HEK293 (cell line): ENCODE data around the gene TMEM145.
A peak's percentile ranks its signal among the peaks of the same experiment; 100 is the strongest.

Experiments used
- CTCF ChIA-PET: fragments of 350-600 bp; formaldehyde crosslinking; extraction: SDS; loops from one replicate; lab custom pipeline; 2021; ENCODE audit warnings: antibody characterized with exemption; lab: Yijun Ruan, JAX
- POLR2A ChIA-PET: fragments of 300-600 bp; formaldehyde crosslinking; extraction: SDS; loops from one replicate; lab custom pipeline; 2020; ENCODE audit warnings: antibody characterized with exemption, inconsistent platforms; lab: Yijun Ruan, JAX
- H3K27ac ChIP-seq: fragments of 200-500 bp; sonication (Bioruptor generic); 2 replicates; pipeline ENCODE4 v1.5.1; 2014; ENCODE audit warnings: low read depth, low read length, control low read depth, inconsistent platforms; ENCODE audit errors: extremely low read depth
- H3K36me3 ChIP-seq, 2 experiments: fragments of 200-500 bp in 1 of 2; sonication (Bioruptor generic) in 1 of 2; 1 replicate in 1 of 2; 2 replicates in 1 of 2; pipeline ENCODE4 v1.5.1; 2014 to 2017; ENCODE audit warnings: inconsistent platforms in 2 of 2, low read length in 2 of 2; ENCODE audit not compliant: control insufficient read depth in 2 of 2, insufficient read depth in 1 of 2
- H3K4me1 ChIP-seq: fragments of 200-500 bp; sonication (Bioruptor generic); 2 replicates; pipeline ENCODE4 v1.5.1; 2014; ENCODE audit warnings: mild to moderate bottlenecking, low read length, inconsistent platforms; ENCODE audit not compliant: control insufficient read depth, insufficient read depth
- H3K4me3 ChIP-seq: 2 replicates; pipeline ENCODE4 v1.5.1; 2011; ENCODE audit warnings: low read depth, mild to moderate bottlenecking, control low read depth, low read length, moderate library complexity
- H3K9me3 ChIP-seq: fragments of 200-500 bp; sonication (Bioruptor generic); 2 replicates; pipeline ENCODE4 v1.5.1; 2014; ENCODE audit warnings: low read depth, low read length, inconsistent platforms; ENCODE audit not compliant: control insufficient read depth, insufficient read depth
- FEZF1 ChIP-seq: fragments of 450-650 bp; formaldehyde crosslinking; IDR thresholded peaks from 2 replicates; pipeline ENCODE4 v1.5.1; 2016; ENCODE audit warnings: missing biosample characterization, missing genetic modification characterization
- PRDM1 ChIP-seq: fragments of 450-650 bp; formaldehyde crosslinking; IDR thresholded peaks from 2 replicates; pipeline ENCODE4; 2016; ENCODE audit warnings: missing biosample characterization, missing genetic modification characterization
- SCRT1 ChIP-seq: fragments of 450-650 bp; formaldehyde crosslinking; IDR thresholded peaks from 2 replicates; pipeline ENCODE4 v1.5.1; 2016; ENCODE audit warnings: missing biosample characterization, missing genetic modification characterization, borderline replicate concordance
- ZBTB20 ChIP-seq: fragments of 450-650 bp; formaldehyde crosslinking; IDR thresholded peaks from 2 replicates; pipeline ENCODE4 v1.5.1; 2016; ENCODE audit warnings: missing biosample characterization, missing genetic modification characterization
- ZBTB48 ChIP-seq: fragments of 450-650 bp; formaldehyde crosslinking; IDR thresholded peaks from 2 replicates; pipeline ENCODE4 v1.5.1; 2016; ENCODE audit warnings: missing biosample characterization, missing genetic modification characterization
- ZNF10 ChIP-seq: fragments of 450-650 bp; formaldehyde crosslinking; IDR thresholded peaks from 2 replicates; pipeline ENCODE4 v1.5.1; 2017; ENCODE audit warnings: missing biosample characterization, missing genetic modification characterization
- ZNF112 ChIP-seq: fragments of 450-650 bp; formaldehyde crosslinking; IDR thresholded peaks from 2 replicates; pipeline ENCODE4 v1.5.0; 2017; ENCODE audit warnings: missing biosample characterization, missing genetic modification characterization
- ZNF114 ChIP-seq: fragments of 450-650 bp; formaldehyde crosslinking; IDR thresholded peaks from 2 replicates; pipeline ENCODE4 v1.5.0; 2017; ENCODE audit warnings: missing biosample characterization, missing genetic modification characterization
- ZNF133 ChIP-seq: fragments of 450-650 bp; formaldehyde crosslinking; IDR thresholded peaks from 2 replicates; pipeline ENCODE4 v1.5.1; 2016; ENCODE audit warnings: missing biosample characterization, missing genetic modification characterization
- ZNF324 ChIP-seq: fragments of 450-650 bp; formaldehyde crosslinking; IDR thresholded peaks from 2 replicates; pipeline ENCODE4 v1.5.1; 2016; ENCODE audit warnings: missing biosample characterization, missing genetic modification characterization
- ZNF37A ChIP-seq: fragments of 450-650 bp; IDR thresholded peaks from 2 replicates; pipeline ENCODE4 v1.5.1; 2018; ENCODE audit warnings: missing biosample characterization, missing genetic modification characterization
- ZNF423 ChIP-seq: fragments of 450-650 bp; formaldehyde crosslinking; IDR thresholded peaks from 2 replicates; pipeline ENCODE4 v1.5.1; 2016; ENCODE audit warnings: missing biosample characterization, missing genetic modification characterization
- ZNF558 ChIP-seq: fragments of 450-650 bp; formaldehyde crosslinking; IDR thresholded peaks from 2 replicates; pipeline ENCODE4 v1.5.1; 2016; ENCODE audit warnings: missing biosample characterization, missing genetic modification characterization
- ZNF654 ChIP-seq: fragments of 450-650 bp; formaldehyde crosslinking; IDR thresholded peaks from 2 replicates; pipeline ENCODE4 v1.5.1; 2016; ENCODE audit warnings: low read depth, missing biosample characterization, missing genetic modification characterization
- ZNF660 ChIP-seq: fragments of 450-650 bp; IDR thresholded peaks from 2 replicates; pipeline ENCODE4 v1.5.1; 2018; ENCODE audit warnings: missing biosample characterization, mild to moderate bottlenecking, missing genetic modification characterization
- ZNF664 ChIP-seq: fragments of 450-650 bp; formaldehyde crosslinking; IDR thresholded peaks from 2 replicates; pipeline ENCODE4 v1.5.1; 2016; ENCODE audit warnings: missing biosample characterization, missing genetic modification characterization
- ZNF76 ChIP-seq: fragments of 450-650 bp; formaldehyde crosslinking; IDR thresholded peaks from 2 replicates; pipeline ENCODE4; 2016; ENCODE audit warnings: low read depth, missing biosample characterization, missing genetic modification characterization, borderline replicate concordance
- ZNF830 ChIP-seq: fragments of 450-650 bp; IDR thresholded peaks from 2 replicates; pipeline ENCODE4 v1.5.0; 2018; ENCODE audit warnings: missing biosample characterization, missing genetic modification characterization, low read depth, mild to moderate bottlenecking, moderate library complexity
- ZNF843 ChIP-seq: fragments of 450-650 bp; formaldehyde crosslinking; IDR thresholded peaks from 2 replicates; pipeline ENCODE4 v1.5.1; 2016; ENCODE audit warnings: missing biosample characterization, missing genetic modification characterization
- TF ChIP-seq, protein P1 (sequence below): fragments of 450-650 bp; formaldehyde crosslinking; IDR thresholded peaks from 2 replicates; pipeline ENCODE4 v1.5.1; 2016; ENCODE audit warnings: missing biosample characterization, missing genetic modification characterization
- TF ChIP-seq, protein P2 (sequence below): fragments of 450-650 bp; formaldehyde crosslinking; IDR thresholded peaks from 2 replicates; pipeline ENCODE4 v1.5.1; 2016; ENCODE audit warnings: missing biosample characterization, missing genetic modification characterization, borderline replicate concordance
- TF ChIP-seq, protein P3 (sequence below): fragments of 450-650 bp; IDR thresholded peaks from 2 replicates; pipeline ENCODE4 v1.5.1; 2018; ENCODE audit warnings: missing biosample characterization, mild to moderate bottlenecking, missing genetic modification characterization
- TF ChIP-seq, protein P4 (sequence below): fragments of 450-650 bp; formaldehyde crosslinking; IDR thresholded peaks from 2 replicates; pipeline ENCODE4 v1.5.1; 2016; ENCODE audit warnings: missing biosample characterization, missing genetic modification characterization
- TF ChIP-seq, protein P5 (sequence below): fragments of 450-650 bp; formaldehyde crosslinking; IDR thresholded peaks from 2 replicates; pipeline ENCODE4 v1.5.1; 2016; ENCODE audit warnings: missing biosample characterization, missing genetic modification characterization
- TF ChIP-seq, protein P6 (sequence below): IDR thresholded peaks from 2 replicates; pipeline ENCODE4 v1.6.1; 2011; ENCODE audit warnings: mild to moderate bottlenecking, low read depth, low read length, borderline replicate concordance

The TMEM145 gene

DNA sequence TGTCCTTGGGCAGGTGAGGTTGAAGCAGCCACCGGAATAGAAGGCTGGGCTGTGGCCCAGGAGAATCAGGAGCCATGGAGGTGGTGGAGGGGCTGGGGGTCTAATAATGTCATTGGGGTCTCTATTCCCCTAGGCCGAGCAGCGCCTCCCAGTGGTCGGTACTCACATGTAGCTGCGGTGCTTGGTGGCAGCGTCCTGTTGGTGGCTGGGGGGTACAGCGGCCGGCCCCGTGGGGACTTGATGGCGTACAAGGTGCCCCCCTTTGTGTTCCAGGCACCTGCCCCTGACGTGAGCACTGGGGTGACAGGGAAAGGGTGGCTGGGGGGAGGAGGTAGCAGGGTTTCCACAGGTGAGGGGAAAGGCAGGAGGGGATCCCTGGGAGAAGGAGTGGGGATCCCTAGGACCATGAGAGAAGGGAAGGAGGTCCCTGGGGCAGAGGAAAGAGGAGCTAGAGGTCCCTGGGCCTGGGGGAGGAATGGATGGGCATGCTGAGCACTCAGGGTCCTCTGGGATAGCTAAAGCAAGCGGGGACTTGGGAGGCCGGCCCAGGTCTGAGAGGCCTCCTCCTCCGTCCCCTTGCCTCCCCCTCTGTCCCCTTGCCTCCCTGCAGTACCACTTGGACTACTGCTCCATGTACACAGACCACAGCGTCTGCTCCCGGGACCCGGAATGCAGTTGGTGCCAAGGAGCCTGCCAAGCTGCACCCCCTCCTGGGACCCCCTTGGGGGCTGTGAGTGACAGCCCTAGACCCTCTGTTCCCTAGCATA lies 30.4 kb downstream of the TMEM145 start (continued):
- TF ChIP-seq SCRT1 (tag by site-specific recombination) (no peak), ZNF112 (tag by site-specific recombination) (no peak), ZBTB48 (tag by site-specific recombination) (peak; percentile 56; the same call in 1 of the 2 replicates), ZNF654 (tag by site-specific recombination) (no peak), ZNF324 (no peak), FEZF1 (tag by site-specific recombination) (no peak), ZNF10 (tag by site-specific recombination) (no peak), ZNF830 (tag by site-specific recombination) (no peak)
- TF ChIP-seq, protein P1, sequence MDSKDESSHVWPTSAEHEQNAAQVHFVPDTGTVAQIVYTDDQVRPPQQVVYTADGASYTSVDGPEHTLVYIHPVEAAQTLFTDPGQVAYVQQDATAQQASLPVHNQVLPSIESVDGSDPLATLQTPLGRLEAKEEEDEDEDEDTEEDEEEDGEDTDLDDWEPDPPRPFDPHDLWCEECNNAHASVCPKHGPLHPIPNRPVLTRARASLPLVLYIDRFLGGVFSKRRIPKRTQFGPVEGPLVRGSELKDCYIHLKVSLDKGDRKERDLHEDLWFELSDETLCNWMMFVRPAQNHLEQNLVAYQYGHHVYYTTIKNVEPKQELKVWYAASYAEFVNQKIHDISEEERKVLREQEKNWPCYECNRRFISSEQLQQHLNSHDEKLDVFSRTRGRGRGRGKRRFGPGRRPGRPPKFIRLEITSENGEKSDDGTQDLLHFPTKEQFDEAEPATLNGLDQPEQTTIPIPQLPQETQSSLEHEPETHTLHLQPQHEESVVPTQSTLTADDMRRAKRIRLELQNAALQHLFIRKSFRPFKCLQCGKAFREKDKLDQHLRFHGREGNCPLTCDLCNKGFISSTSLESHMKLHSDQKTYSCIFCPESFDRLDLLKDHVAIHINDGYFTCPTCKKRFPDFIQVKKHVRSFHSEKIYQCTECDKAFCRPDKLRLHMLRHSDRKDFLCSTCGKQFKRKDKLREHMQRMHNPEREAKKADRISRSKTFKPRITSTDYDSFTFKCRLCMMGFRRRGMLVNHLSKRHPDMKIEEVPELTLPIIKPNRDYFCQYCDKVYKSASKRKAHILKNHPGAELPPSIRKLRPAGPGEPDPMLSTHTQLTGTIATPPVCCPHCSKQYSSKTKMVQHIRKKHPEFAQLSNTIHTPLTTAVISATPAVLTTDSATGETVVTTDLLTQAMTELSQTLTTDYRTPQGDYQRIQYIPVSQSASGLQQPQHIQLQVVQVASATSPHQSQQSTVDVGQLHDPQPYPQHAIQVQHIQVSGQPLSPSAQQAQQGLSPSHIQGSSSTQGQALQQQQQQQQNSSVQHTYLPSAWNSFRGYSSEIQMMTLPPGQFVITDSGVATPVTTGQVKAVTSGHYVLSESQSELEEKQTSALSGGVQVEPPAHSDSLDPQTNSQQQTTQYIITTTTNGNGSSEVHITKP (tag by site-specific recombination), result no peak
- TF ChIP-seq, protein P2, sequence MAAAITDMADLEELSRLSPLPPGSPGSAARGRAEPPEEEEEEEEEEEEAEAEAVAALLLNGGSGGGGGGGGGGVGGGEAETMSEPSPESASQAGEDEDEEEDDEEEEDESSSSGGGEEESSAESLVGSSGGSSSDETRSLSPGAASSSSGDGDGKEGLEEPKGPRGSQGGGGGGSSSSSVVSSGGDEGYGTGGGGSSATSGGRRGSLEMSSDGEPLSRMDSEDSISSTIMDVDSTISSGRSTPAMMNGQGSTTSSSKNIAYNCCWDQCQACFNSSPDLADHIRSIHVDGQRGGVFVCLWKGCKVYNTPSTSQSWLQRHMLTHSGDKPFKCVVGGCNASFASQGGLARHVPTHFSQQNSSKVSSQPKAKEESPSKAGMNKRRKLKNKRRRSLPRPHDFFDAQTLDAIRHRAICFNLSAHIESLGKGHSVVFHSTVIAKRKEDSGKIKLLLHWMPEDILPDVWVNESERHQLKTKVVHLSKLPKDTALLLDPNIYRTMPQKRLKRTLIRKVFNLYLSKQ (tag by site-specific recombination), result no peak
- TF ChIP-seq, protein P3, sequence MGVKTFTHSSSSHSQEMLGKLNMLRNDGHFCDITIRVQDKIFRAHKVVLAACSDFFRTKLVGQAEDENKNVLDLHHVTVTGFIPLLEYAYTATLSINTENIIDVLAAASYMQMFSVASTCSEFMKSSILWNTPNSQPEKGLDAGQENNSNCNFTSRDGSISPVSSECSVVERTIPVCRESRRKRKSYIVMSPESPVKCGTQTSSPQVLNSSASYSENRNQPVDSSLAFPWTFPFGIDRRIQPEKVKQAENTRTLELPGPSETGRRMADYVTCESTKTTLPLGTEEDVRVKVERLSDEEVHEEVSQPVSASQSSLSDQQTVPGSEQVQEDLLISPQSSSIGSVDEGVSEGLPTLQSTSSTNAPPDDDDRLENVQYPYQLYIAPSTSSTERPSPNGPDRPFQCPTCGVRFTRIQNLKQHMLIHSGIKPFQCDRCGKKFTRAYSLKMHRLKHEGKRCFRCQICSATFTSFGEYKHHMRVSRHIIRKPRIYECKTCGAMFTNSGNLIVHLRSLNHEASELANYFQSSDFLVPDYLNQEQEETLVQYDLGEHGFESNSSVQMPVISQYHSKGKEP (tag by site-specific recombination), result no peak
- TF ChIP-seq, protein P4, sequence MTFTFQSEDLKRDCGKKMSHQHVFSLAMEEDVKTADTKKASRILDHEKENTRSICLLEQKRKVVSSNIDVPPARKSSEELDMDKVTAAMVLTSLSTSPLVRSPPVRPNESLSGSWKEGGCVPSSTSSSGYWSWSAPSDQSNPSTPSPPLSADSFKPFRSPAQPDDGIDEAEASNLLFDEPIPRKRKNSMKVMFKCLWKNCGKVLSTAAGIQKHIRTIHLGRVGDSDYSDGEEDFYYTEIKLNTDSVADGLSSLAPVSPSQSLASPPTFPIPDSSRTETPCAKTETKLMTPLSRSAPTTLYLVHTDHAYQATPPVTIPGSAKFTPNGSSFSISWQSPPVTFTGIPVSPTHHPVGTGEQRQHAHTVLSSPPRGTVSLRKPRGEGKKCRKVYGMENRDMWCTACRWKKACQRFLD, result no peak
- TF ChIP-seq, protein P5, sequence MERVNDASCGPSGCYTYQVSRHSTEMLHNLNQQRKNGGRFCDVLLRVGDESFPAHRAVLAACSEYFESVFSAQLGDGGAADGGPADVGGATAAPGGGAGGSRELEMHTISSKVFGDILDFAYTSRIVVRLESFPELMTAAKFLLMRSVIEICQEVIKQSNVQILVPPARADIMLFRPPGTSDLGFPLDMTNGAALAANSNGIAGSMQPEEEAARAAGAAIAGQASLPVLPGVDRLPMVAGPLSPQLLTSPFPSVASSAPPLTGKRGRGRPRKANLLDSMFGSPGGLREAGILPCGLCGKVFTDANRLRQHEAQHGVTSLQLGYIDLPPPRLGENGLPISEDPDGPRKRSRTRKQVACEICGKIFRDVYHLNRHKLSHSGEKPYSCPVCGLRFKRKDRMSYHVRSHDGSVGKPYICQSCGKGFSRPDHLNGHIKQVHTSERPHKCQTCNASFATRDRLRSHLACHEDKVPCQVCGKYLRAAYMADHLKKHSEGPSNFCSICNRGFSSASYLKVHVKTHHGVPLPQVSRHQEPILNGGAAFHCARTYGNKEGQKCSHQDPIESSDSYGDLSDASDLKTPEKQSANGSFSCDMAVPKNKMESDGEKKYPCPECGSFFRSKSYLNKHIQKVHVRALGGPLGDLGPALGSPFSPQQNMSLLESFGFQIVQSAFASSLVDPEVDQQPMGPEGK, result 0 out of 2 replicates have a peak, but pooled peaks have one; percentile 14

DNA sequence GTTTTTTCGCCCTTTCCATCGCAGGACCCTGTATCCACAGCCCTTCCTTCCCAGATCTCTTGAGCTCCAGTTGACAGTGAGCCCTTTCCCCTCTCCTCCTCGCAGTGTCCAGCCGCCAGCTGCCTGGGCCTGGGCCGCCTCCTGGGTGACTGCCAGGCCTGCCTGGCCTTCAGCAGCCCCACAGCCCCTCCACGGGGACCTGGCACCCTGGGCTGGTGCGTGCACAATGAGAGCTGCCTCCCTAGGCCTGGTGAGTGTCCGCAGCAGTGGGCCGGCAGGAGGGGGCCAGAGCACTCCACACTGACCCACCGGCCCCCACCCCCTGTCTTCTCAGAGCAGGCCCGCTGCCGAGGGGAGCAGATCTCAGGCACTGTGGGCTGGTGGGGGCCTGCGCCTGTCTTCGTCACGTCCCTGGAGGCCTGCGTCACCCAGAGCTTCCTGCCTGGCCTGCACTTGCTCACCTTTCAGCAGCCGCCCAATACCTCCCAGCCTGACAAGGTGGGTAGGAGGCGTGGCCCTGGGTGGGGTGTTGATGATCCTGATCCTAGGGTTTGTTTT lies 31.3 kb downstream of the TMEM145 start:
- Histone ChIP-seq H3K27ac (no peak overlapping the region), H3K9me3 (no peaks in the 10 kb centered on the region), H3K36me3 (peaks cover 55 to 81% of the 10 kb centered on the region in 2 experiments), H3K4me3 (no peak overlapping the region), H3K4me1 (no peaks in the 10 kb centered on the region)
- ChIA-PET POLR2A (no interaction called here), CTCF (interaction anchor here (0.6 to 2.9 kb wide), 5 partner anchors 14 to 94 kb away, joined by 4 to 12 read pairs (median 4); no protein-coding TSS in a partner anchor)
- no peak for TF ChIP-seq ZNF660 (tag by site-specific recombination)
- no peak for TF ChIP-seq ZNF423
- no peak for TF ChIP-seq ZNF830 (tag by site-specific recombination)
- TF ChIP-seq, protein P6, sequence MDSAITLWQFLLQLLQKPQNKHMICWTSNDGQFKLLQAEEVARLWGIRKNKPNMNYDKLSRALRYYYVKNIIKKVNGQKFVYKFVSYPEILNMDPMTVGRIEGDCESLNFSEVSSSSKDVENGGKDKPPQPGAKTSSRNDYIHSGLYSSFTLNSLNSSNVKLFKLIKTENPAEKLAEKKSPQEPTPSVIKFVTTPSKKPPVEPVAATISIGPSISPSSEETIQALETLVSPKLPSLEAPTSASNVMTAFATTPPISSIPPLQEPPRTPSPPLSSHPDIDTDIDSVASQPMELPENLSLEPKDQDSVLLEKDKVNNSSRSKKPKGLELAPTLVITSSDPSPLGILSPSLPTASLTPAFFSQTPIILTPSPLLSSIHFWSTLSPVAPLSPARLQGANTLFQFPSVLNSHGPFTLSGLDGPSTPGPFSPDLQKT, result no peak
- no peak for TF ChIP-seq PRDM1 (tag by site-specific recombination)
- TF ChIP-seq ZNF558 (tag by site-specific recombination), result no peak
- TF ChIP-seq ZNF843 (tag by site-specific recombination), result no peak
- no peak for TF ChIP-seq ZNF664 (tag by site-specific recombination)
- TF ChIP-seq ZBTB20 (tag by site-specific recombination), result no peak
- no peak for TF ChIP-seq ZNF37A (tag by site-specific recombination)
- no peak for TF ChIP-seq ZNF114
- TF ChIP-seq ZNF76 (tag by site-specific recombination), result no peak
- no peak for TF ChIP-seq ZNF133 (tag by site-specific recombination)
